NK-92 (cell line): ENCODE results near the gene C1orf232.

Experiments
- DNase-seq: peaks from one replicate; lab custom pipeline; 2025; ENCODE audit not compliant: unreplicated experiment; lab: John Stamatoyannopoulos, UW

Gene C1orf232

GRCh38 chr1:26180010-26180506, 11.3 kb upstream of the C1orf232 start:
- no peak for DNase-seq

- no peak for DNase-seq
Observed at GRCh38 chr1:26177182-26177684, 8.5 kb upstream of the C1orf232 start, which contains the start of gene CNKSR1. Gene CNKSR1, plus strand, starts transcription at chr1:26177491. Its CDS starts 57 bp downstream, at chr1:26177548.

GRCh38 chr1:26175346-26175745, 6.6 kb upstream of the C1orf232 start:
- no peak for DNase-seq

GRCh38 chr1:26171084-26172072, 2.6 kb upstream of the C1orf232 start, which contains the start of gene ZNF593OS:
Gene ZNF593OS, minus strand, starts transcription at chr1:26171832. Its CDS starts 171 bp downstream, at chr1:26171661.
- DNase-seq, result no peak

GRCh38 chr1:26170472-26170821, 1.7 kb upstream of the C1orf232 start:
- no peak for DNase-seq

- no peak for DNase-seq
Observed at GRCh38 chr1:26169669-26170471, 1.1 kb upstream of the C1orf232 start, which contains the start of gene ZNF593. Gene ZNF593, plus strand, starts transcription at chr1:26169908. Its CDS starts 76 bp downstream, at chr1:26169984.

GRCh38 chr1:26169198-26169554, 413 bp upstream of the C1orf232 start:
- no peak for DNase-seq

GRCh38 chr1:26166719-26167281, 2.0 kb downstream of the C1orf232 start:
- no peak for DNase-seq

GRCh38 chr1:26164861-26165842, 3.6 kb downstream of the C1orf232 start:
- no peak for DNase-seq

GRCh38 chr1:26164036-26164860, 4.5 kb downstream of the C1orf232 start:
- DNase-seq, result no peak

GRCh38 chr1:26163684-26164035, 5.1 kb downstream of the C1orf232 start:
- no peak for DNase-seq

- DNase-seq, result no peak
Observed at GRCh38 chr1:26162220-26162709, 6.5 kb downstream of the C1orf232 start.

- no peak for DNase-seq
Observed at GRCh38 chr1:26161415-26162219, 7.1 kb downstream of the C1orf232 start.

GRCh38 chr1:26160527-26161414, 8.0 kb downstream of the C1orf232 start:
- no peak for DNase-seq

GRCh38 chr1:26159743-26160039, 9.1 kb downstream of the C1orf232 start:
- no peak for DNase-seq

GRCh38 chr1:26158908-26159742, 9.6 kb downstream of the C1orf232 start, which contains the start of gene FAM110D:
Gene FAM110D, plus strand, starts transcription at chr1:26159079. Its CDS starts 2,213 bp downstream, at chr1:26161292.
- no peak for DNase-seq
